GM23338 (cell line): ENCODE data around the gene DPYSL5. TPM values are rescaled to one million over a fixed set of nuclear protein-coding genes. Genes with fewer than 3 reads are reported as not detected.

Experiments used
- ATAC-seq: fragments of 200-7000 bp; cut with Tn5 transposase; 3 replicates; pipeline ENCODE4 v1.9.1; 2020
- DNase-seq: peaks from one replicate; pipeline ENCODE4 v3.0.0-alpha.2; 2015; ENCODE audit warnings: low spot score
- H2AFZ ChIP-seq: fragments of 200-600 bp; sonication (generic); 2 replicates; pipeline ENCODE4 v1.8.0; 2016; ENCODE audit warnings: antibody characterized with exemption, mild to moderate bottlenecking, moderate library complexity
- H3F3A ChIP-seq: fragments of 200-600 bp; sonication (generic); replicated peaks from 2 replicates; pipeline ENCODE4 v1.8.0; 2017; ENCODE audit warnings: antibody characterized with exemption, mixed run types, low read depth
- H3K27ac ChIP-seq: fragments of 200-600 bp; sonication (generic); 2 replicates; pipeline ENCODE4 v1.6.1; 2016; ENCODE audit warnings: low read depth
- H3K27me3 ChIP-seq: fragments of 200-600 bp; sonication (generic); 2 replicates; pipeline ENCODE4 v1.8.0; 2016; ENCODE audit warnings: mild to moderate bottlenecking, mixed run types, moderate library complexity; ENCODE audit not compliant: insufficient read depth
- H3K36me3 ChIP-seq: fragments of 200-600 bp; sonication (generic); 2 replicates; pipeline ENCODE4 v1.8.0; 2016; ENCODE audit warnings: mild to moderate bottlenecking; ENCODE audit not compliant: insufficient read depth
- H3K4me1 ChIP-seq: fragments of 200-600 bp; sonication (generic); 2 replicates; pipeline ENCODE4 v1.8.0; 2016; ENCODE audit warnings: mild to moderate bottlenecking, moderate library complexity; ENCODE audit not compliant: insufficient read depth
- H3K4me2 ChIP-seq: fragments of 200-600 bp; sonication (generic); 2 replicates; pipeline ENCODE4 v1.7.1; 2017; ENCODE audit warnings: mixed run types
- H3K4me3 ChIP-seq: fragments of 200-600 bp; sonication (generic); 2 replicates; pipeline ENCODE4 v1.6.1; 2016; ENCODE audit warnings: mixed run types
- H3K79me2 ChIP-seq: fragments of 200-600 bp; sonication (generic); replicated peaks from 2 replicates; pipeline ENCODE4 v1.8.0; 2017; ENCODE audit warnings: mild to moderate bottlenecking; ENCODE audit not compliant: insufficient read depth
- H3K9me2 ChIP-seq: fragments of 200-600 bp; sonication (generic); 2 replicates; pipeline ENCODE4 v1.8.0; 2017; ENCODE audit not compliant: insufficient read depth
- H4K20me1 ChIP-seq: fragments of 200-600 bp; sonication (generic); replicated peaks from 2 replicates; pipeline ENCODE4 v1.8.0; 2017; ENCODE audit warnings: mild to moderate bottlenecking; ENCODE audit not compliant: insufficient read depth
- H3K27ac Mint-ChIP-seq: 2 replicates; pipeline ENCODE4 v1.8.0; 2020; ENCODE audit warnings: inconsistent platforms, mild to moderate bottlenecking, moderate library complexity, mixed read lengths
- H3K27me3 Mint-ChIP-seq: 3 replicates; pipeline ENCODE4 v1.8.0; 2022; ENCODE audit warnings: low read depth, mild to moderate bottlenecking, moderate library complexity, mixed read lengths, inconsistent platforms; ENCODE audit not compliant: insufficient read depth, poor library complexity
- H3K36me3 Mint-ChIP-seq: 3 replicates; pipeline ENCODE4 v1.8.0; 2021; ENCODE audit warnings: low read depth, mild to moderate bottlenecking, inconsistent platforms, moderate library complexity, mixed read lengths
- H3K4me1 Mint-ChIP-seq: 3 replicates; pipeline ENCODE4 v1.8.0; 2020; ENCODE audit warnings: mild to moderate bottlenecking, inconsistent platforms, mixed read lengths
- H3K4me3 Mint-ChIP-seq: 3 replicates; pipeline ENCODE4 v1.8.0; 2021; ENCODE audit warnings: moderate library complexity, mild to moderate bottlenecking, inconsistent platforms, mixed read lengths
- H3K9me3 Mint-ChIP-seq: 3 replicates; pipeline ENCODE4 v1.8.0; 2020; ENCODE audit warnings: moderate library complexity, mild to moderate bottlenecking, inconsistent platforms, mixed read lengths
- CREB1 ChIP-seq: fragments of 250-450 bp; sonication (Bioruptor Pico); IDR thresholded peaks from 2 replicates; pipeline ENCODE4 v1.5.0; 2020; ENCODE audit warnings: low read depth, mild to moderate bottlenecking, moderate library complexity
- EZH2 ChIP-seq: fragments of 200-600 bp; sonication (generic); IDR thresholded peaks from one replicate; pipeline ENCODE4 v1.8.0; 2017; ENCODE audit warnings: antibody characterized with exemption, mild to moderate bottlenecking, low read depth; ENCODE audit not compliant: unreplicated experiment
- JUNB ChIP-seq: IDR thresholded peaks from one replicate; pipeline ENCODE4 v1.6.1; 2016; ENCODE audit warnings: antibody characterized with exemption; ENCODE audit not compliant: unreplicated experiment
- NANOG ChIP-seq: IDR thresholded peaks from 2 replicates; pipeline ENCODE4 v1.6.1; 2016; ENCODE audit warnings: antibody characterized with exemption, borderline replicate concordance
- ZNF114 ChIP-seq: fragments of 250-450 bp; sonication (Bioruptor Pico); IDR thresholded peaks from 2 replicates; pipeline ENCODE4 v1.5.0; 2020; ENCODE audit warnings: mild to moderate bottlenecking, moderate library complexity
- polyA plus RNA-seq: library from polyadenylated mRNA; unstranded; fragments of >200 nt; fragmentation: Nextera tagmentation; extraction: Ambion mirVana; gene quantifications from 2 replicates; pipeline ENCODE4 v1.2.1, GENCODE V29; 2016
- total RNA-seq: library from RNA; depleted of rRNA; stranded (reverse); fragments of >200 nt; shearing (Covaris generic); gene quantifications from 2 replicates; pipeline ENCODE4 v1.2.3, GENCODE V29; 2014
- TF ChIP-seq, protein P1 (sequence below), 2 experiments: fragments of 200-600 bp in 1 of 2; sonication (generic) in 1 of 2; conservative IDR thresholded peaks; 2 replicates each; pipeline versions ENCODE4 v1.5.1 to v1.6.1; 2016 to 2017; ENCODE audit warnings: antibody characterized with exemption in 2 of 2, low read depth in 2 of 2, mild to moderate bottlenecking in 2 of 2, moderate library complexity in 1 of 2
- TF ChIP-seq, protein P2 (sequence below): fragments of 250-450 bp; sonication (Bioruptor Pico); IDR thresholded peaks from 2 replicates; pipeline ENCODE4 v1.5.0; 2020; ENCODE audit warnings: mild to moderate bottlenecking, moderate library complexity
- TF ChIP-seq, protein P3 (sequence below): IDR thresholded peaks from 2 replicates; pipeline ENCODE4 v1.6.1; 2016; ENCODE audit warnings: antibody characterized with exemption

Gene DPYSL5
- total and polyA plus RNA-seq, 2 experiments from 2014 or later = 3.1 to 8.1 TPM

DNA sequence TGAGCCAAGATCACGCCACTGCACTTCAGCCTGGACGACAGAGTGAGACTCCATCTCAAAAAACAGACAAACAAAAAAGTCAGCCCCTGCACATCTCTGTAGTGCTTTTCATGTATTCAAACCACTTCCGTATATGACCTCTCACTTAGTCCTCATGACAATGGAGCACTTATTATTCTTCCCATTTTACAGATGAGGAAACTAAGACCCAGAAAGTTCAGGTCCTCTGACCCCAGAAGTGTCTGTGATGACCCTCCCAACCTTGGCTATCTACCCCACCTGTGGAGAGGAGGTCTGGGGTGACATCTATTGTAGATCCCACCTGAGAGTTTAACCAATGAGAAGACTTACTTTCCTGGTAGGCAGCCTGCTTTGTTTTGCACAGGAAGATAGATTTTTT, 100.9 kb downstream of the DPYSL5 start:
- no peak for DNase-seq
- H3K4me3 Mint-ChIP-seq = no peak overlapping the region
- H3K27ac Mint-ChIP-seq = no peak overlapping the region
- Histone ChIP-seq H4K20me1 (no peaks in the 10 kb centered on the region), H3K36me3 (no peaks in the 10 kb centered on the region), H3K27ac (no peak overlapping the region), H3K4me3 (no peak overlapping the region), H3K4me2 (no peak overlapping the region), H3K27me3 (peaks cover 5% of the 10 kb centered on the region), H3K4me1 (no peaks in the 10 kb centered on the region), H3K79me2 (no peaks in the 10 kb centered on the region), H3K9me2 (no peaks in the 10 kb centered on the region), H2AFZ (no peak overlapping the region), H3F3A (no peaks in the 10 kb centered on the region)
- TF ChIP-seq, protein P1, sequence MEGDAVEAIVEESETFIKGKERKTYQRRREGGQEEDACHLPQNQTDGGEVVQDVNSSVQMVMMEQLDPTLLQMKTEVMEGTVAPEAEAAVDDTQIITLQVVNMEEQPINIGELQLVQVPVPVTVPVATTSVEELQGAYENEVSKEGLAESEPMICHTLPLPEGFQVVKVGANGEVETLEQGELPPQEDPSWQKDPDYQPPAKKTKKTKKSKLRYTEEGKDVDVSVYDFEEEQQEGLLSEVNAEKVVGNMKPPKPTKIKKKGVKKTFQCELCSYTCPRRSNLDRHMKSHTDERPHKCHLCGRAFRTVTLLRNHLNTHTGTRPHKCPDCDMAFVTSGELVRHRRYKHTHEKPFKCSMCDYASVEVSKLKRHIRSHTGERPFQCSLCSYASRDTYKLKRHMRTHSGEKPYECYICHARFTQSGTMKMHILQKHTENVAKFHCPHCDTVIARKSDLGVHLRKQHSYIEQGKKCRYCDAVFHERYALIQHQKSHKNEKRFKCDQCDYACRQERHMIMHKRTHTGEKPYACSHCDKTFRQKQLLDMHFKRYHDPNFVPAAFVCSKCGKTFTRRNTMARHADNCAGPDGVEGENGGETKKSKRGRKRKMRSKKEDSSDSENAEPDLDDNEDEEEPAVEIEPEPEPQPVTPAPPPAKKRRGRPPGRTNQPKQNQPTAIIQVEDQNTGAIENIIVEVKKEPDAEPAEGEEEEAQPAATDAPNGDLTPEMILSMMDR (conservative IDR thresholded peaks at IDR 0.05; ENCODE audit: low read depth in 2 of 2) = no peak
- TF ChIP-seq EZH2 = no peak
- no peak for TF ChIP-seq NANOG
- TF ChIP-seq, protein P2, sequence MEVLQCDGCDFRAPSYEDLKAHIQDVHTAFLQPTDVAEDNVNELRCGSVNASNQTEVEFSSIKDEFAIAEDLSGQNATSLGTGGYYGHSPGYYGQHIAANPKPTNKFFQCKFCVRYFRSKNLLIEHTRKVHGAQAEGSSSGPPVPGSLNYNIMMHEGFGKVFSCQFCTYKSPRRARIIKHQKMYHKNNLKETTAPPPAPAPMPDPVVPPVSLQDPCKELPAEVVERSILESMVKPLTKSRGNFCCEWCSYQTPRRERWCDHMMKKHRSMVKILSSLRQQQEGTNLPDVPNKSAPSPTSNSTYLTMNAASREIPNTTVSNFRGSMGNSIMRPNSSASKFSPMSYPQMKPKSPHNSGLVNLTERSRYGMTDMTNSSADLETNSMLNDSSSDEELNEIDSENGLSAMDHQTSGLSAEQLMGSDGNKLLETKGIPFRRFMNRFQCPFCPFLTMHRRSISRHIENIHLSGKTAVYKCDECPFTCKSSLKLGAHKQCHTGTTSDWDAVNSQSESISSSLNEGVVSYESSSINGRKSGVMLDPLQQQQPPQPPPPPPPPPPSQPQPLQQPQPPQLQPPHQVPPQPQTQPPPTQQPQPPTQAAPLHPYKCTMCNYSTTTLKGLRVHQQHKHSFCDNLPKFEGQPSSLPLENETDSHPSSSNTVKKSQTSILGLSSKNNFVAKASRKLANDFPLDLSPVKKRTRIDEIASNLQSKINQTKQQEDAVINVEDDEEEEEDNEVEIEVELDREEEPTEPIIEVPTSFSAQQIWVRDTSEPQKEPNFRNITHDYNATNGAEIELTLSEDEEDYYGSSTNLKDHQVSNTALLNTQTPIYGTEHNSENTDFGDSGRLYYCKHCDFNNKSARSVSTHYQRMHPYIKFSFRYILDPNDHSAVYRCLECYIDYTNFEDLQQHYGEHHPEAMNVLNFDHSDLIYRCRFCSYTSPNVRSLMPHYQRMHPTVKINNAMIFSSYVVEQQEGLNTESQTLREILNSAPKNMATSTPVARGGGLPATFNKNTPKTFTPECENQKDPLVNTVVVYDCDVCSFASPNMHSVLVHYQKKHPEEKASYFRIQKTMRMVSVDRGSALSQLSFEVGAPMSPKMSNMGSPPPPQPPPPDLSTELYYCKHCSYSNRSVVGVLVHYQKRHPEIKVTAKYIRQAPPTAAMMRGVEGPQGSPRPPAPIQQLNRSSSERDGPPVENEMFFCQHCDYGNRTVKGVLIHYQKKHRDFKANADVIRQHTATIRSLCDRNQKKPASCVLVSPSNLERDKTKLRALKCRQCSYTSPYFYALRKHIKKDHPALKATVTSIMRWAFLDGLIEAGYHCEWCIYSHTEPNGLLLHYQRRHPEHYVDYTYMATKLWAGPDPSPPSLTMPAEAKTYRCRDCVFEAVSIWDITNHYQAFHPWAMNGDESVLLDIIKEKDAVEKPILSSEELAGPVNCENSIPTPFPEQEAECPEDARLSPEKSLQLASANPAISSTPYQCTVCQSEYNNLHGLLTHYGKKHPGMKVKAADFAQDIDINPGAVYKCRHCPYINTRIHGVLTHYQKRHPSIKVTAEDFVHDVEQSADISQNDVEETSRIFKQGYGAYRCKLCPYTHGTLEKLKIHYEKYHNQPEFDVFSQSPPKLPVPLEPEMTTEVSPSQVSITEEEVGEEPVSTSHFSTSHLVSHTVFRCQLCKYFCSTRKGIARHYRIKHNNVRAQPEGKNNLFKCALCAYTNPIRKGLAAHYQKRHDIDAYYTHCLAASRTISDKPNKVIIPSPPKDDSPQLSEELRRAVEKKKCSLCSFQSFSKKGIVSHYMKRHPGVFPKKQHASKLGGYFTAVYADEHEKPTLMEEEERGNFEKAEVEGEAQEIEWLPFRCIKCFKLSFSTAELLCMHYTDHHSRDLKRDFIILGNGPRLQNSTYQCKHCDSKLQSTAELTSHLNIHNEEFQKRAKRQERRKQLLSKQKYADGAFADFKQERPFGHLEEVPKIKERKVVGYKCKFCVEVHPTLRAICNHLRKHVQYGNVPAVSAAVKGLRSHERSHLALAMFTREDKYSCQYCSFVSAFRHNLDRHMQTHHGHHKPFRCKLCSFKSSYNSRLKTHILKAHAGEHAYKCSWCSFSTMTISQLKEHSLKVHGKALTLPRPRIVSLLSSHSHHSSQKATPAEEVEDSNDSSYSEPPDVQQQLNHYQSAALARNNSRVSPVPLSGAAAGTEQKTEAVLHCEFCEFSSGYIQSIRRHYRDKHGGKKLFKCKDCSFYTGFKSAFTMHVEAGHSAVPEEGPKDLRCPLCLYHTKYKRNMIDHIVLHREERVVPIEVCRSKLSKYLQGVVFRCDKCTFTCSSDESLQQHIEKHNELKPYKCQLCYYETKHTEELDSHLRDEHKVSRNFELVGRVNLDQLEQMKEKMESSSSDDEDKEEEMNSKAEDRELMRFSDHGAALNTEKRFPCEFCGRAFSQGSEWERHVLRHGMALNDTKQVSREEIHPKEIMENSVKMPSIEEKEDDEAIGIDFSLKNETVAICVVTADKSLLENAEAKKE = no peak
- no peak for TF ChIP-seq ZNF114 (CRISPR knock-in tag)
- no peak for TF ChIP-seq CREB1
- TF ChIP-seq, protein P3, sequence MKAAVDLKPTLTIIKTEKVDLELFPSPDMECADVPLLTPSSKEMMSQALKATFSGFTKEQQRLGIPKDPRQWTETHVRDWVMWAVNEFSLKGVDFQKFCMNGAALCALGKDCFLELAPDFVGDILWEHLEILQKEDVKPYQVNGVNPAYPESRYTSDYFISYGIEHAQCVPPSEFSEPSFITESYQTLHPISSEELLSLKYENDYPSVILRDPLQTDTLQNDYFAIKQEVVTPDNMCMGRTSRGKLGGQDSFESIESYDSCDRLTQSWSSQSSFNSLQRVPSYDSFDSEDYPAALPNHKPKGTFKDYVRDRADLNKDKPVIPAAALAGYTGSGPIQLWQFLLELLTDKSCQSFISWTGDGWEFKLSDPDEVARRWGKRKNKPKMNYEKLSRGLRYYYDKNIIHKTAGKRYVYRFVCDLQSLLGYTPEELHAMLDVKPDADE = no peak
- no peak for TF ChIP-seq JUNB
- H3K36me3 Mint-ChIP-seq = peaks cover 2% of the 10 kb centered on the region; the same call in 1 of the 3 replicates
- H3K27me3 Mint-ChIP-seq = peaks cover 10% of the 10 kb centered on the region
- H3K9me3 Mint-ChIP-seq = no peaks in the 10 kb centered on the region
- no peak for ATAC-seq
- H3K4me1 Mint-ChIP-seq = peaks cover 13% of the 10 kb centered on the region
